ENCODE results near the gene PSME4. TPM values are rescaled to one million over a fixed set of nuclear protein-coding genes. Genes with fewer than 3 reads are reported as not detected.

PSME4 gene
- total RNA-seq, 1 experiment from 2014 or later = 87.4 TPM

GRCh38 chr2:53818854-53819435 lies 151.8 kb downstream of the PSME4 start:
- peaks cover 0 to 5% of the 10 kb centered on the region in 2 experiments; a peak in 1 of 4 replicates for H3K4me1 Mint-ChIP-seq
- peaks cover 6 to 26% (median 22%) of the 10 kb centered on the region in 3 experiments; a peak in 6 of 7 replicates for H3K36me3 Mint-ChIP-seq (ENCODE audit: insufficient read depth in 1 of 3, low read depth in 3 of 3)
- H4K8ac ChIP-seq (replicated peaks; ENCODE audit: insufficient read length, low read depth, low read length) = no peak overlapping the region
- H3K9me3 Mint-ChIP-seq = no peaks in the 10 kb centered on the region
- no peaks in the 10 kb centered on the region for H3K27me3 ChIP-seq (ENCODE audit: insufficient read depth, low read length)
- H3K4me3 Mint-ChIP-seq = no peak overlapping the region
- H3K9ac ChIP-seq (ENCODE audit: extremely low read depth, insufficient read length, low read length) = no peak overlapping the region
- H4K20me1 ChIP-seq (ENCODE audit: control insufficient read depth, insufficient read depth, insufficient read length) = no peaks in the 10 kb centered on the region
- no peak overlapping the region for H2BK15ac ChIP-seq (ENCODE audit: low read depth, low read length)
- H3K23me2 ChIP-seq (ENCODE audit: insufficient read length, low read depth, low read length, poor library complexity, severe bottlenecking) = no peaks in the 10 kb centered on the region
- H3K27ac Mint-ChIP-seq = no peak overlapping the region; a peak in 1 of 7 replicates
- no peak overlapping the region for H4K91ac ChIP-seq (ENCODE audit: insufficient read length, low read depth, low read length)
- no peaks in the 10 kb centered on the region for H3K79me1 ChIP-seq (ENCODE audit: insufficient read depth, low read depth, low read length, poor library complexity, severe bottlenecking)
- H3K4me2 ChIP-seq (ENCODE audit: insufficient read depth, insufficient read length, low read length) = no peak overlapping the region
- H2BK120ac ChIP-seq (ENCODE audit: low read depth, low read length, poor library complexity, severe bottlenecking) = no peak overlapping the region
- no peaks in the 10 kb centered on the region for H3K9me3 ChIP-seq (ENCODE audit: control insufficient read depth, low read depth, low read length)
- TF ChIP-seq, protein P1, sequence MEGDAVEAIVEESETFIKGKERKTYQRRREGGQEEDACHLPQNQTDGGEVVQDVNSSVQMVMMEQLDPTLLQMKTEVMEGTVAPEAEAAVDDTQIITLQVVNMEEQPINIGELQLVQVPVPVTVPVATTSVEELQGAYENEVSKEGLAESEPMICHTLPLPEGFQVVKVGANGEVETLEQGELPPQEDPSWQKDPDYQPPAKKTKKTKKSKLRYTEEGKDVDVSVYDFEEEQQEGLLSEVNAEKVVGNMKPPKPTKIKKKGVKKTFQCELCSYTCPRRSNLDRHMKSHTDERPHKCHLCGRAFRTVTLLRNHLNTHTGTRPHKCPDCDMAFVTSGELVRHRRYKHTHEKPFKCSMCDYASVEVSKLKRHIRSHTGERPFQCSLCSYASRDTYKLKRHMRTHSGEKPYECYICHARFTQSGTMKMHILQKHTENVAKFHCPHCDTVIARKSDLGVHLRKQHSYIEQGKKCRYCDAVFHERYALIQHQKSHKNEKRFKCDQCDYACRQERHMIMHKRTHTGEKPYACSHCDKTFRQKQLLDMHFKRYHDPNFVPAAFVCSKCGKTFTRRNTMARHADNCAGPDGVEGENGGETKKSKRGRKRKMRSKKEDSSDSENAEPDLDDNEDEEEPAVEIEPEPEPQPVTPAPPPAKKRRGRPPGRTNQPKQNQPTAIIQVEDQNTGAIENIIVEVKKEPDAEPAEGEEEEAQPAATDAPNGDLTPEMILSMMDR (conservative IDR thresholded peaks at IDR 0.05) = no peak
- H4K5ac ChIP-seq (ENCODE audit: insufficient read length, low read depth, low read length) = no peak overlapping the region
- H2BK12ac ChIP-seq (ENCODE audit: insufficient read length, low read depth, low read length) = no peak overlapping the region
- no peaks in the 10 kb centered on the region for H3K4me1 ChIP-seq (ENCODE audit: insufficient read depth, low read length)
- DNase-seq = no peak
- no peak overlapping the region for H3K27ac ChIP-seq (ENCODE audit: insufficient read length, low read depth, low read length)
- H3K18ac ChIP-seq (ENCODE audit: insufficient read length, low read depth, low read length) = no peak overlapping the region
- H2BK20ac ChIP-seq (ENCODE audit: low read depth, low read length, poor library complexity, severe bottlenecking) = no peak overlapping the region
- H3T11ph ChIP-seq (ENCODE audit: low read length) = no peak overlapping the region
- no CpG with 5 or more reads among the region's 3 CpGs for WGBS (ENCODE audit: extremely low coverage, insufficient read length, low lambda C conversion rate)
- H3K56ac ChIP-seq (ENCODE audit: insufficient read length, low read depth, low read length) = no peak overlapping the region
- no peak overlapping the region for H3K4ac ChIP-seq (ENCODE audit: low read depth, low read length)
- no peak overlapping the region for H3K14ac ChIP-seq (ENCODE audit: insufficient read depth, low read length)
- H3K23ac ChIP-seq (ENCODE audit: insufficient read length, low read depth, low read length) = no peak overlapping the region
- H2BK5ac ChIP-seq (ENCODE audit: insufficient read length, low read length) = no peak overlapping the region
- H2AK5ac ChIP-seq (ENCODE audit: insufficient read length, low read length) = no peak overlapping the region
- no peak overlapping the region for H2AFZ ChIP-seq (ENCODE audit: low read length)
- H3K27me3 Mint-ChIP-seq (ENCODE audit: low read depth) = no peaks in the 10 kb centered on the region
- H3K79me2 ChIP-seq (ENCODE audit: insufficient read depth, low read length) = no peaks in the 10 kb centered on the region

Small RNA genes lying within 50 kb of the gene (microRNA-seq; reads per million reads assigned to microRNA genes)
- gene MIR3682 (ENCODE audit: borderline microRNAs expressed) = not detected

Other genes starting within 250 kb of the PSME4 start
- 10.7 and 11.3 TPM in 2 replicates for gene CHAC2, start 203.2 kb downstream of the PSME4 start, total RNA-seq (2021)
- 23.1 and 25.5 TPM in 2 replicates for gene ASB3, start 184.0 kb downstream of the PSME4 start, total RNA-seq (2021)
- gene ERLEC1, start 183.9 kb downstream of the PSME4 start, total RNA-seq (2021) = 21.6 and 23.3 TPM in 2 replicates
- gene GPR75, start 111.0 kb downstream of the PSME4 start, total RNA-seq (2021) = 4.4 and 5.3 TPM in 2 replicates
- gene ACYP2, start 144.6 kb upstream of the PSME4 start, total RNA-seq (2021) = 3.2 and 3.3 TPM in 2 replicates